ENCODE results near the gene ZNF311.
"Not testable (repeated sequence)": the region's sequence is repeated elsewhere in the genome, so short reads cannot be mapped to it uniquely, and the experiment has no call there.

The ZNF311 gene

GRCh38 chr6:28953585-28954258 lies 51.4 kb downstream of the ZNF311 start:
- peak; percentile 44 for DNase-seq (ENCODE audit: low spot score)

GRCh38 chr6:28953039-28953584 lies 52.0 kb downstream of the ZNF311 start:
- peak; percentile 81 for DNase-seq (ENCODE audit: low spot score)

DNA sequence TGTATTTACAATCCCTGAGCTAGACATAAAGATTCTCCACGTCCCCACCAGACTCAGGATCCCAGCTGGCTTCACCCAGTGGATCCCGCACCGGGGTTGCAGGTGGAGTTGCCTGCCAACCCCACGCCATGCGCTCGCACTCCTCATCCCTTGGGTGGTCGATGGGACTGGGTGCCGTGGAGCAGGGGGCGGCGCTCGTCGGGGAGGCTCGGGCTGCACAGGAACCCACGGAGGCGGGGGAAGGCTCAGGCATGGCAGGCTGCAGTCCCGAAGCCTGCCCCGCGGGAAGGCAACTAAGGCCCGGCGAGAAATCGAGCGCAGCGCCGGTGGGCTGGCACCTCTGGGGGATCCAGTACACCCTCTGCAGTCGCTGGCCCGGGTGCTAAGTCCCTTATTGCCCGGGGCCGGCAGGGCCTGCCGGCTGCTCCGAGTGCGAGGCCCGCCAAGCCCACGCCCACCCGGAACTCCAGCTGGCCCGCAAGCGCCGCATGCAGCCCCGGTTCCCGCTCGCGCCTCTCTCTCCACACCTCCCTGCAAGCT lies 55.4 kb downstream of the ZNF311 start:
- DNase-seq (ENCODE audit: low spot score), result not testable (repeated sequence)

- DNase-seq (ENCODE audit: low spot score), result no peak
These were observed 56.2 kb downstream of the ZNF311 start for GRCh38 chr6:28948782-28949486.

GRCh38 chr6:28947831-28948270 lies 57.3 kb downstream of the ZNF311 start:
- DNase-seq (ENCODE audit: low spot score), result no peak

- DNase-seq (ENCODE audit: low spot score), result no peak
These were observed 57.9 kb downstream of the ZNF311 start for GRCh38 chr6:28947067-28947765.

DNA sequence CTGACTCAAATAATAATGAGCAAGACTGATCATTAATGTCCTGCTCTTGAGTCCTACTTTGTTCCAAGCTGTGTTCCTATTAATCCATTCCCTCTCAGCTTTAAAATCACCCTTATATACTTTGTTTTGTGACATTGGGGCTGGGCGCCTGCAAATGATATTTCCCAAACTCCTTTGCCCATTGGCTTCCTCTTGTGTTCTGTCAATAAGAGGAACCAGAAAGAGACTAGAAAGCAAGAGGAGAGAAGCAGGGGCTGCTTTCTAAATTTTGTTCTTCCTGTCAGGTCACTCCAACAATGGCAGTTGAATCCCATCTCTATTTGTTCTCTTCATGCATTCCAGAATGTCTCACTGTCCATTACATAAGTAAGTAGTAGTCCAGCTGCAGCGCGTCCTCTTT lies 59.8 kb downstream of the ZNF311 start:
- DNase-seq (ENCODE audit: low spot score), result no peak

Data from NAMALWA (cell line).